NT2/D1 (cell line): ENCODE measurements around the gene MYPN.

Experiments used
- SUZ12 ChIP-seq: IDR thresholded peaks from 2 replicates; pipeline ENCODE4 v1.6.1; 2011; ENCODE audit not compliant: insufficient read length, insufficient read depth; ENCODE audit errors: extremely low read depth
- ZNF274 ChIP-seq: IDR thresholded peaks from 2 replicates; pipeline ENCODE4 v1.6.1; 2011; ENCODE audit warnings: mild to moderate bottlenecking, low read depth, low read length

GRCh38 chr10:68223535-68224165 lies 114.4 kb downstream of the MYPN start:
- TF ChIP-seq ZNF274 (no peak), SUZ12 (no peak)
